Upper lobe of right lung (tissue), 1 donor: ENCODE data around the gene BSND. TPM values are rescaled to one million over a fixed set of nuclear protein-coding genes. Genes with fewer than 3 reads are reported as not detected.

Experiments used
- ATAC-seq: fragments of 200-7000 bp; cut with Tn5 transposase; one replicate; pipeline ENCODE4 v1.9.1; 2020; ENCODE audit warnings: mild to moderate bottlenecking, moderate library complexity
- DNase-seq: peaks from one replicate; pipeline ENCODE4 v3.0.0-alpha.2; 2020
- H3K27ac ChIP-seq: fragments of 200-600 bp; one replicate; pipeline ENCODE4 v1.8.0; 2022
- H3K27me3 ChIP-seq: fragments of 200-600 bp; one replicate; pipeline ENCODE4 v1.8.0; 2022; ENCODE audit warnings: mild to moderate bottlenecking
- H3K36me3 ChIP-seq: fragments of 200-600 bp; one replicate; pipeline ENCODE4 v1.8.0; 2022
- H3K4me1 ChIP-seq: fragments of 200-600 bp; one replicate; pipeline ENCODE4 v1.8.0; 2022
- H3K4me3 ChIP-seq: fragments of 200-600 bp; one replicate; pipeline ENCODE4 v1.8.0; 2022; ENCODE audit warnings: mild to moderate bottlenecking
- H3K9me3 ChIP-seq: fragments of 200-600 bp; one replicate; pipeline ENCODE4 v1.8.0; 2022
- CTCF ChIP-seq: fragments of 200-600 bp; IDR thresholded peaks from one replicate; pipeline ENCODE4 v1.8.0; 2022; ENCODE audit warnings: antibody characterized with exemption
- intact Hi-C: fragments of 100-400 bp; cut with DNase I; formaldehyde crosslinking; loops from one replicate; pipeline ENCODE4 v1.11.0; 2022
- total RNA-seq: library from RNA; stranded (reverse); fragmentation: NEBNext Ultra II Directional; extraction: Animal tissue kit (Norgen Biotek cat#: 25700); gene quantifications from one replicate; pipeline ENCODE4 v1.2.1, GENCODE V29; 2021
- donor health status: DM: no; HTN: yes; CAD: no; lungs with severe emphysema.

The BSND gene
- total RNA-seq, 1 donor from 2014 or later, result not detected

- H3K9me3 ChIP-seq, result no peaks in the 10 kb centered on the region
- H3K36me3 ChIP-seq, result no peaks in the 10 kb centered on the region
- H3K4me1 ChIP-seq, result no peaks in the 10 kb centered on the region
- no peak overlapping the region for H3K4me3 ChIP-seq
- no peak for DNase-seq
- intact Hi-C loops, result no loop called here
- no peaks in the 10 kb centered on the region for H3K27me3 ChIP-seq
- H3K27ac ChIP-seq, result no peak overlapping the region
- ATAC-seq, result no peak
- TF ChIP-seq CTCF, result no peak
These were observed 56.5 kb downstream of the BSND start for GRCh38 chr1:55055084-55055882.

DNA sequence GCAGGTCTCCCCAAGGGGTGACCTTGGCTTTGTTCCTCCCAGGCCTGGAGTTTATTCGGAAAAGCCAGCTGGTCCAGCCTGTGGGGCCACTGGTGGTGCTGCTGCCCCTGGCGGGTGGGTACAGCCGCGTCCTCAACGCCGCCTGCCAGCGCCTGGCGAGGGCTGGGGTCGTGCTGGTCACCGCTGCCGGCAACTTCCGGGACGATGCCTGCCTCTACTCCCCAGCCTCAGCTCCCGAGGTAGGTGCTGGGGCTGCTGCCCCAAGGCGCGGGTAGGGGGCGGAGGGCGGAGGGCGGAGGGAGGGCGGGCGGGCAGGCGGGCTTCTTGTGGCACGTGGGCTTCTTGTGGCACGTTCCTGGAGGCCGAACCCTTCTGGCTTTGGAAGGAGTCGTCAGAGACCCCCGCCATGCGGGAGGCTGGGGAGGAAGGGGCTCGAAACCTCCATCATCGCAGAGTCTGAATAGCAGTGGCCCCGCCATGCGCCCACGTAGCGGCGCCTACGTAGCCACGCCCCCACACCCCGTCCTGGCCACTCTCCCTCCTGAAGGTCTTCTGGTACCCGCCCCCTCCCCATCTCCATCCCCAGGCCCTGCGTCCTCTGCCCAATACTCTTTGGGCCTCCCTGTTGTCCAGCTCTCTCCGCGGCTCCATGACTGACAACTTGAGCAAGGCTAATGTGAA is 57.4 kb downstream of the BSND start:
- DNase-seq (no peak), ATAC-seq (no peak)
- Histone ChIP-seq H3K9me3 (no peaks in the 10 kb centered on the region), H3K36me3 (no peaks in the 10 kb centered on the region), H3K27me3 (no peaks in the 10 kb centered on the region), H3K4me3 (no peak overlapping the region), H3K4me1 (no peaks in the 10 kb centered on the region), H3K27ac (no peak overlapping the region)
- intact Hi-C loops, result no loop called here
- TF ChIP-seq CTCF, result no peak

DNA sequence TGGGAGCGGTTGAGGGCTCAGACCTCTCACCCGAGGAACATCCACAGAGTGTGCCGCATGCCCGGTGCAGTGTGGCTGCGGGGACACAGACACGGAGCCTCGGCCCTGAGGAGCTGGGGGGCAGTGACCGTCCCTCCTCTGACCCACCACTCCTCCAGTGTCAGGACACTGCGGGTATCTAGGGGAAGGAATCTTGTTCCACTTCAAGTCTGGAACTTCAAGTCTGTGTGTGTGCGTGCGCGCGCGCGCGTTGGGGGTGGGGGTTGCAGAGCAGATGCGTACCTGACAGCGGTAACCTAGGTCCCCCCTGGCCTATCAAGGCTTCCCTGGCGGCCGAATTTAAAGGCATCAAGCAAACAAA is 57.9 kb downstream of the BSND start:
- TF ChIP-seq CTCF, result no peak
- intact Hi-C loops, result no loop called here
- no peak for DNase-seq

GRCh38 chr1:55057270-55057955 is 58.7 kb downstream of the BSND start:
- ATAC-seq (no peak), DNase-seq (no peak)
- H3K27me3 ChIP-seq, result no peaks in the 10 kb centered on the region
- no peaks in the 10 kb centered on the region for H3K9me3 ChIP-seq
- no peak overlapping the region for H3K4me3 ChIP-seq
- intact Hi-C loops, result no loop called here
- H3K27ac ChIP-seq, result no peak overlapping the region
- H3K36me3 ChIP-seq, result no peaks in the 10 kb centered on the region
- no peak for TF ChIP-seq CTCF
- H3K4me1 ChIP-seq, result no peaks in the 10 kb centered on the region

More for the DNA sequence above, 57.9 kb downstream of the BSND start:
- ATAC-seq, result no peak
- no peak overlapping the region for H3K27ac ChIP-seq
- no peaks in the 10 kb centered on the region for H3K4me1 ChIP-seq
- H3K9me3 ChIP-seq, result no peaks in the 10 kb centered on the region
- H3K4me3 ChIP-seq, result no peak overlapping the region
- no peaks in the 10 kb centered on the region for H3K36me3 ChIP-seq
- H3K27me3 ChIP-seq, result no peaks in the 10 kb centered on the region

GRCh38 chr1:55057956-55058298 is 59.2 kb downstream of the BSND start:
- no peak overlapping the region for H3K27ac ChIP-seq
- no peak for ATAC-seq
- intact Hi-C loops, result no loop called here
- no peak for TF ChIP-seq CTCF
- no peaks in the 10 kb centered on the region for H3K27me3 ChIP-seq
- no peak overlapping the region for H3K4me3 ChIP-seq
- DNase-seq, result no peak
- no peaks in the 10 kb centered on the region for H3K4me1 ChIP-seq
- no peaks in the 10 kb centered on the region for H3K9me3 ChIP-seq
- no peaks in the 10 kb centered on the region for H3K36me3 ChIP-seq
